K562 (cell line): Measurements from ENCODE around the gene ABHD3. TPM values are rescaled to one million over a fixed set of nuclear protein-coding genes. Genes with fewer than 3 reads are reported as not detected.
"Not testable (repeated sequence)": the region's sequence is repeated elsewhere in the genome, so short reads cannot be mapped to it uniquely, and the experiment has no call there.

Experiments
- ATAC-seq: fragments of 200-7000 bp; cut with Tn5 transposase; 3 replicates; pipeline ENCODE4 v1.9.1; 2020; ENCODE audit warnings: moderate library complexity
- BruUV-seq: library from RNA; stranded (reverse); fragments of 400-500 nt; replicated peaks from 2 replicates; lab custom pipeline; 2021; lab: Mats Ljungman, UMichigan
- CTCF ChIA-PET: fragments of 300-600 bp; formaldehyde crosslinking; extraction: SDS; loops from one replicate; lab custom pipeline; 2021; ENCODE audit warnings: low intra/inter-chr PET ratio; lab: Yijun Ruan, JAX
- POLR2A ChIA-PET: fragments of 300-600, 350-650 bp; sonication (Branson Sonifier 250); formaldehyde crosslinking; extraction: SDS; loops from one replicate; lab custom pipeline; 2021; ENCODE audit warnings: antibody characterized with exemption, inconsistent platforms; lab: Yijun Ruan, JAX
- DNase-seq, 4 experiments: peaks; one replicate each; pipeline versions ENCODE4 v3.0.0 to v3.0.0-alpha.2; 2011 to 2018; ENCODE audit warnings: low spot score in 3 of 4, mixed read lengths in 3 of 4; ENCODE audit errors: extremely low read depth in 1 of 4
- FAIRE-seq: peaks from 2 replicates; lab custom pipeline; 2011; peaks lifted over from hg19 to GRCh38; lab: Jason Lieb, UNC
- H2AFZ ChIP-seq: 2 replicates; pipeline ENCODE4 v1.6.0; 2011; ENCODE audit warnings: low read depth, low read length, control low read depth, inconsistent platforms
- H3K27ac ChIP-seq: fragments of 200-600 bp; 3 replicates; pipeline ENCODE4 v1.8.0; 2011; ENCODE audit warnings: low read depth, mild to moderate bottlenecking, control low read depth, inconsistent platforms, low read length, moderate library complexity, mixed read lengths; ENCODE audit errors: extremely low read depth
- H3K27me3 ChIP-seq, 2 experiments: fragments of 300-600 bp in 1 of 2; 2 replicates in 1 of 2; 3 replicates in 1 of 2; pipeline versions ENCODE4 v1.6.0 to v1.8.0; 2011; ENCODE audit warnings: inconsistent platforms in 2 of 2, low read length in 2 of 2, mild to moderate bottlenecking in 1 of 2, mixed read lengths in 1 of 2, moderate library complexity in 1 of 2; ENCODE audit not compliant: control insufficient read depth in 2 of 2, insufficient read depth in 2 of 2
- H3K36me3 ChIP-seq: fragments of 300-600 bp; 3 replicates; pipeline ENCODE4 v1.8.0; 2011; ENCODE audit warnings: mild to moderate bottlenecking, low read length, inconsistent platforms; ENCODE audit not compliant: control insufficient read depth, insufficient read depth
- H3K4me1 ChIP-seq, 2 experiments: fragments of 200-600 bp in 1 of 2; replicated peaks in 1 of 2; 2 replicates in 1 of 2; 3 replicates in 1 of 2; pipeline versions ENCODE4 v1.5.1 to v1.8.0; 2011; ENCODE audit warnings: inconsistent platforms in 2 of 2, low read length in 2 of 2, mild to moderate bottlenecking in 1 of 2, mixed read lengths in 1 of 2, moderate library complexity in 1 of 2; ENCODE audit not compliant: control insufficient read depth in 2 of 2, insufficient read depth in 2 of 2
- H3K4me2 ChIP-seq: 2 replicates; pipeline ENCODE4 v1.6.1; 2011; ENCODE audit warnings: low read length, control low read depth, inconsistent platforms, mixed read lengths; ENCODE audit not compliant: insufficient read depth
- H3K4me3 ChIP-seq: fragments of 200-600 bp; sonication (generic), shearing (Covaris generic); 2 replicates; pipeline ENCODE4 v1.5.1; 2016; ENCODE audit warnings: control low read depth, inconsistent platforms
- H3K79me2 ChIP-seq: fragments of 200-600 bp; 3 replicates; pipeline ENCODE4 v1.8.0; 2011; ENCODE audit warnings: low read length, inconsistent platforms; ENCODE audit not compliant: control insufficient read depth, insufficient read depth
- H3K9ac ChIP-seq, 2 experiments: 2 replicates each; pipeline versions ENCODE4 v1.6.0 to v1.6.1; 2011; ENCODE audit warnings: low read depth in 2 of 2, low read length in 2 of 2, control low read depth in 1 of 2, inconsistent platforms in 1 of 2, mild to moderate bottlenecking in 1 of 2, mixed read lengths in 1 of 2; ENCODE audit not compliant: insufficient read depth in 1 of 2
- H3K9me1 ChIP-seq: one replicate; pipeline ENCODE4 v1.6.0; 2011; ENCODE audit warnings: inconsistent platforms, mild to moderate bottlenecking, low read length, moderate library complexity; ENCODE audit not compliant: control insufficient read depth, insufficient read depth
- H3K9me3 ChIP-seq: replicated peaks from 2 replicates; pipeline ENCODE4 v1.5.1; 2011; ENCODE audit warnings: low read depth, low read length, inconsistent platforms; ENCODE audit not compliant: control insufficient read depth, insufficient read depth
- H4K20me1 ChIP-seq: replicated peaks from 2 replicates; pipeline ENCODE4 v1.6.1; 2011; ENCODE audit warnings: low read length, inconsistent platforms, mixed read lengths; ENCODE audit not compliant: control insufficient read depth, insufficient read depth
- DPF2 ChIP-seq: fragments of 450-650 bp; IDR thresholded peaks from 2 replicates; pipeline ENCODE4 v1.6.1; 2016
- GATA2 ChIP-seq: sonication (generic); formaldehyde crosslinking; IDR thresholded peaks from 2 replicates; pipeline ENCODE4 v1.4.0; 2020; ENCODE audit warnings: mild to moderate bottlenecking, missing genetic modification reagents
- GTF2E2 ChIP-seq: fragments of 200-800 bp; sonication (Bioruptor generic); IDR thresholded peaks from 2 replicates; pipeline ENCODE4 v1.6.1; 2016; ENCODE audit warnings: missing genetic modification characterization, missing compliant biosample characterization
- MBD1 ChIP-seq: fragments of 250-450 bp; sonication (Bioruptor Pico); IDR thresholded peaks from 2 replicates; pipeline ENCODE4 v1.8.0; 2022; ENCODE audit warnings: inconsistent platforms
- WGBS: fragments of 100-300 bp; shearing (Covaris generic); methylation state at CpG from one replicate; pipeline ENCODE4 v1.1.6; 2016; ENCODE audit warnings: low coverage, mixed read lengths; ENCODE audit not compliant: insufficient coverage; ENCODE audit errors: missing lambda C conversion rate; 5-methylcytosine and 5-hydroxymethylcytosine counted together
- in situ Hi-C: fragments of 300-500 bp; cut with MboI; formaldehyde crosslinking; loops from 4 replicates; pipeline ENCODE4 v1.15.0; 2018; ENCODE audit warnings: inconsistent platforms, mixed read lengths
- intact Hi-C: fragments of 100-400 bp; cut with micrococcal nuclease; formaldehyde crosslinking; loops from 2 replicates; pipeline ENCODE4 v1.14.2; 2022
- polyA plus RNA-seq, 8 experiments: library from polyadenylated mRNA; depleted of rRNA in 4 of 8; stranded (reverse) in 5 of 8; unstranded in 3 of 8; fragments of >200 nt; fragmentation: Nextera tagmentation in 2 of 8; fragmentation: Illumina TruSeq in 1 of 8; extraction: Ambion mirVana in 2 of 8; extraction: Trizol in 1 of 8; gene quantifications; 2 replicates each; pipeline versions ENCODE4 v1.2.1 to v1.2.3, GENCODE V29; 2011 to 2014; ENCODE audit warnings: inconsistent platforms in 1 of 8, missing spikeins in 1 of 8
- total RNA-seq, 7 experiments: library from RNA; depleted of rRNA in 6 of 7; stranded (reverse); fragments of >200 nt in 6 of 7; fragmentation: Illumina TruSeq in 2 of 7; extraction: Trizol in 2 of 7; gene quantifications; 2 replicates each; pipeline versions ENCODE4 v1.2.1 to v1.2.3, GENCODE V29; 2011 to 2021; ENCODE audit warnings: low replicate concordance in 1 of 7
- TF ChIP-seq, protein P1 (sequence below), 2 experiments: fragments of 450-650 bp; IDR thresholded peaks; 2 replicates each; pipeline ENCODE4 v1.6.1; 2016

The ABHD3 gene
- total and polyA plus RNA-seq, 9 of the 15 experiments (the other 6 are each of a cell fraction or from before 2014, with no cell fraction given), result 6.3 to 38.8 (median 19.4) TPM

- H3K4me2 ChIP-seq, result peak overlapping the region; percentile 84
- ChIA-PET CTCF (interaction anchor here (0.6 kb wide), 1 partner anchor 172 kb away, joined by 3 read pairs; no protein-coding TSS in a partner anchor), POLR2A (interaction anchor here (1.0 to 2.5 kb wide), 8 partner anchors 9 to 92 kb away, joined by 3 to 31 read pairs (median 3); partner anchors contain the start of gene ESCO1)
- in situ Hi-C loops, BruUV-seq, H3K9me1 ChIP-seq, H3K9me3 ChIP-seq, DNase-seq: not testable (repeated sequence)
- H3K79me2 ChIP-seq, result peaks cover 45% of the 10 kb centered on the region
- TF ChIP-seq MBD1 (CRISPR knock-in tag), result peak; percentile 59; the same call in 1 of the 2 replicates
- TF ChIP-seq, protein P1, sequence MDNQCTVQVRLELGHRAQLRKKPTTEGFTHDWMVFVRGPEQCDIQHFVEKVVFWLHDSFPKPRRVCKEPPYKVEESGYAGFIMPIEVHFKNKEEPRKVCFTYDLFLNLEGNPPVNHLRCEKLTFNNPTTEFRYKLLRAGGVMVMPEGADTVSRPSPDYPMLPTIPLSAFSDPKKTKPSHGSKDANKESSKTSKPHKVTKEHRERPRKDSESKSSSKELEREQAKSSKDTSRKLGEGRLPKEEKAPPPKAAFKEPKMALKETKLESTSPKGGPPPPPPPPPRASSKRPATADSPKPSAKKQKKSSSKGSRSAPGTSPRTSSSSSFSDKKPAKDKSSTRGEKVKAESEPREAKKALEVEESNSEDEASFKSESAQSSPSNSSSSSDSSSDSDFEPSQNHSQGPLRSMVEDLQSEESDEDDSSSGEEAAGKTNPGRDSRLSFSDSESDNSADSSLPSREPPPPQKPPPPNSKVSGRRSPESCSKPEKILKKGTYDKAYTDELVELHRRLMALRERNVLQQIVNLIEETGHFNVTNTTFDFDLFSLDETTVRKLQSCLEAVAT (IDR thresholded peaks at IDR 0.05), result peak in 1 of 2 experiments; percentile 86; a peak in 2 of 4 replicates
- peak; percentile 20; the same call in 1 of the 2 replicates for TF ChIP-seq DPF2
- TF ChIP-seq GATA2 (CRISPR knock-in tag), result peak; percentile 67
- 0 out of 2 replicates have a peak, but pooled peaks have one; percentile 11 for TF ChIP-seq GTF2E2
- TF ChIP-seq, all 486 proteins: peak for 5; not testable (repeated sequence) for 481
- intact Hi-C loops, result loop anchor here (5.0 to 10.0 kb wide), 3 partner anchors 91 to 243 kb away; partner anchors contain the start of genes ABHD3 and MIB1
- WGBS, result 66% methylated on average over 24 of the region's 30 CpGs
- Histone ChIP-seq H2AFZ (peak overlapping the region; percentile 95), H3K36me3 (peaks cover 23% of the 10 kb centered on the region), H3K4me1 (peaks cover 7 to 10% of the 10 kb centered on the region in 2 experiments; a peak in 3 of 5 replicates), H3K27ac (peak overlapping the region; percentile 94; the same call in 1 of the 3 replicates), H3K4me3 (peak overlapping the region; percentile 67), H3K9ac (peak overlapping the region; percentile 95 to 100)
- H3K27me3 ChIP-seq, FAIRE-seq, H4K20me1 ChIP-seq, ATAC-seq: not testable (repeated sequence)
These were observed 93.0 kb downstream of the ABHD3 start for GRCh38 chr18:21611401-21612124.
